H1 (cell line): ENCODE results near the gene EGF. TPM values are rescaled to one million over a fixed set of nuclear protein-coding genes. Genes with fewer than 3 reads are reported as not detected.

Source experiments
- BACH1 ChIP-seq: IDR thresholded peaks from 2 replicates; pipeline ENCODE4 v1.6.1; 2012; ENCODE audit warnings: low read length, improper control_type of control experiment
- CBX8 ChIP-seq: fragments of 300-800, 300-1000 bp; sonication (generic); IDR thresholded peaks from 2 replicates; pipeline ENCODE4 v1.7.1; 2016; ENCODE audit warnings: low read depth, low read length, borderline replicate concordance
- CTBP2 ChIP-seq: IDR thresholded peaks from 2 replicates; pipeline ENCODE4 v1.7.0; 2011; ENCODE audit warnings: borderline replicate concordance, mild to moderate bottlenecking, moderate library complexity, mixed read lengths, low read length; ENCODE audit not compliant: insufficient read depth, insufficient read length
- GABPA ChIP-seq: IDR thresholded peaks from 2 replicates; pipeline ENCODE4 v1.6.1; 2011; ENCODE audit warnings: mild to moderate bottlenecking, low read length, moderate library complexity, borderline replicate concordance; ENCODE audit not compliant: insufficient read depth
- GTF2F1 ChIP-seq: IDR thresholded peaks from 2 replicates; pipeline ENCODE4 v1.6.1; 2012; ENCODE audit warnings: low read depth, low read length, improper control_type of control experiment, borderline replicate concordance
- POU5F1 ChIP-seq: IDR thresholded peaks from 2 replicates; pipeline ENCODE4 v1.6.1; 2011; ENCODE audit warnings: low read depth, mild to moderate bottlenecking, low read length, moderate library complexity
- RXRA ChIP-seq: IDR thresholded peaks from 2 replicates; pipeline ENCODE4 v1.6.1; 2011; ENCODE audit warnings: low read depth, mild to moderate bottlenecking, low read length, moderate library complexity; ENCODE audit not compliant: insufficient read depth
- polyA plus RNA-seq, 7 experiments: library from polyadenylated mRNA; depleted of rRNA in 3 of 7; stranded (reverse) in 5 of 7; unstranded in 2 of 7; fragments of >200 nt in 5 of 7; fragments of 200-250 nt in 2 of 7; gene quantifications; 1 replicate in 5 of 7; 2 replicates in 1 of 7; 4 replicates in 1 of 7; pipeline versions ENCODE4 v1.2.1 to v1.2.3, GENCODE V29; 2011 to 2013; ENCODE audit warnings: missing spikeins in 2 of 7, mixed read lengths in 2 of 7
- total RNA-seq: library from RNA; stranded (reverse); fragmentation: NEBNext Ultra II Directional; extraction: Animal tissue kit (Norgen Biotek cat#: 25700); gene quantifications from 2 replicates; pipeline ENCODE4 v1.2.1, GENCODE V29; 2021
- TF ChIP-seq, protein P1 (sequence below): fragments of 300-600 bp; sonication (generic); IDR thresholded peaks from 2 replicates; pipeline ENCODE4 v1.7.1; 2012; ENCODE audit warnings: low read length, moderate library complexity, mild to moderate bottlenecking, inconsistent platforms; ENCODE audit not compliant: insufficient replicate concordance
- TF ChIP-seq, protein P2 (sequence below), 3 experiments: IDR thresholded peaks; 1 replicate in 2 of 3; 2 replicates in 1 of 3; pipeline versions ENCODE4 v1.5.1 to v1.6.1; 2011; ENCODE audit warnings: low read length in 3 of 3, mild to moderate bottlenecking in 3 of 3, inconsistent platforms in 2 of 3, low read depth in 1 of 3, moderate library complexity in 1 of 3; ENCODE audit not compliant: insufficient read depth in 1 of 3; ENCODE audit errors: control extremely low read depth in 1 of 3

EGF gene
- total and polyA plus RNA-seq, 2 of the 8 experiments (the other 6 are each of a cell fraction or from before 2014, with no cell fraction given), result 1.5 to 2.6 TPM

DNA sequence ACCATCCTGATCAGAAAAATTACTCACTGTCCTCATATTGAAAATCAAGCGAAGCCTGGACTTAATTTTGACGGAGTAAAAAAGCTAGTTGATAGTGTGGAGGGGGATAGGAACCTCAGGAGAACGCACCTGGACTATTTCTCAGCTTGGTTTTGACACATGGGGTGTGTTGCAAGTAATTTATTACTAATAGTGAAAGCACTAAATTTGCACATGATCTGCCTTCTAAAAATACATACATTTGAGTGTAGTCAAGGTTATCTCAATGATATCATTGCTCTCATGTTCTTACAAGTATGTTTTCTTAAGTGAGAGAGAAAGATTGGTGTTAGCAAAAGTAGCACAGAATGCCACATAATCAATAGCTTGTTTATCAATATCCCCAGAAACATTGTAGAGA is 35.3 kb upstream of the EGF start (continued):
- TF ChIP-seq, protein P1, sequence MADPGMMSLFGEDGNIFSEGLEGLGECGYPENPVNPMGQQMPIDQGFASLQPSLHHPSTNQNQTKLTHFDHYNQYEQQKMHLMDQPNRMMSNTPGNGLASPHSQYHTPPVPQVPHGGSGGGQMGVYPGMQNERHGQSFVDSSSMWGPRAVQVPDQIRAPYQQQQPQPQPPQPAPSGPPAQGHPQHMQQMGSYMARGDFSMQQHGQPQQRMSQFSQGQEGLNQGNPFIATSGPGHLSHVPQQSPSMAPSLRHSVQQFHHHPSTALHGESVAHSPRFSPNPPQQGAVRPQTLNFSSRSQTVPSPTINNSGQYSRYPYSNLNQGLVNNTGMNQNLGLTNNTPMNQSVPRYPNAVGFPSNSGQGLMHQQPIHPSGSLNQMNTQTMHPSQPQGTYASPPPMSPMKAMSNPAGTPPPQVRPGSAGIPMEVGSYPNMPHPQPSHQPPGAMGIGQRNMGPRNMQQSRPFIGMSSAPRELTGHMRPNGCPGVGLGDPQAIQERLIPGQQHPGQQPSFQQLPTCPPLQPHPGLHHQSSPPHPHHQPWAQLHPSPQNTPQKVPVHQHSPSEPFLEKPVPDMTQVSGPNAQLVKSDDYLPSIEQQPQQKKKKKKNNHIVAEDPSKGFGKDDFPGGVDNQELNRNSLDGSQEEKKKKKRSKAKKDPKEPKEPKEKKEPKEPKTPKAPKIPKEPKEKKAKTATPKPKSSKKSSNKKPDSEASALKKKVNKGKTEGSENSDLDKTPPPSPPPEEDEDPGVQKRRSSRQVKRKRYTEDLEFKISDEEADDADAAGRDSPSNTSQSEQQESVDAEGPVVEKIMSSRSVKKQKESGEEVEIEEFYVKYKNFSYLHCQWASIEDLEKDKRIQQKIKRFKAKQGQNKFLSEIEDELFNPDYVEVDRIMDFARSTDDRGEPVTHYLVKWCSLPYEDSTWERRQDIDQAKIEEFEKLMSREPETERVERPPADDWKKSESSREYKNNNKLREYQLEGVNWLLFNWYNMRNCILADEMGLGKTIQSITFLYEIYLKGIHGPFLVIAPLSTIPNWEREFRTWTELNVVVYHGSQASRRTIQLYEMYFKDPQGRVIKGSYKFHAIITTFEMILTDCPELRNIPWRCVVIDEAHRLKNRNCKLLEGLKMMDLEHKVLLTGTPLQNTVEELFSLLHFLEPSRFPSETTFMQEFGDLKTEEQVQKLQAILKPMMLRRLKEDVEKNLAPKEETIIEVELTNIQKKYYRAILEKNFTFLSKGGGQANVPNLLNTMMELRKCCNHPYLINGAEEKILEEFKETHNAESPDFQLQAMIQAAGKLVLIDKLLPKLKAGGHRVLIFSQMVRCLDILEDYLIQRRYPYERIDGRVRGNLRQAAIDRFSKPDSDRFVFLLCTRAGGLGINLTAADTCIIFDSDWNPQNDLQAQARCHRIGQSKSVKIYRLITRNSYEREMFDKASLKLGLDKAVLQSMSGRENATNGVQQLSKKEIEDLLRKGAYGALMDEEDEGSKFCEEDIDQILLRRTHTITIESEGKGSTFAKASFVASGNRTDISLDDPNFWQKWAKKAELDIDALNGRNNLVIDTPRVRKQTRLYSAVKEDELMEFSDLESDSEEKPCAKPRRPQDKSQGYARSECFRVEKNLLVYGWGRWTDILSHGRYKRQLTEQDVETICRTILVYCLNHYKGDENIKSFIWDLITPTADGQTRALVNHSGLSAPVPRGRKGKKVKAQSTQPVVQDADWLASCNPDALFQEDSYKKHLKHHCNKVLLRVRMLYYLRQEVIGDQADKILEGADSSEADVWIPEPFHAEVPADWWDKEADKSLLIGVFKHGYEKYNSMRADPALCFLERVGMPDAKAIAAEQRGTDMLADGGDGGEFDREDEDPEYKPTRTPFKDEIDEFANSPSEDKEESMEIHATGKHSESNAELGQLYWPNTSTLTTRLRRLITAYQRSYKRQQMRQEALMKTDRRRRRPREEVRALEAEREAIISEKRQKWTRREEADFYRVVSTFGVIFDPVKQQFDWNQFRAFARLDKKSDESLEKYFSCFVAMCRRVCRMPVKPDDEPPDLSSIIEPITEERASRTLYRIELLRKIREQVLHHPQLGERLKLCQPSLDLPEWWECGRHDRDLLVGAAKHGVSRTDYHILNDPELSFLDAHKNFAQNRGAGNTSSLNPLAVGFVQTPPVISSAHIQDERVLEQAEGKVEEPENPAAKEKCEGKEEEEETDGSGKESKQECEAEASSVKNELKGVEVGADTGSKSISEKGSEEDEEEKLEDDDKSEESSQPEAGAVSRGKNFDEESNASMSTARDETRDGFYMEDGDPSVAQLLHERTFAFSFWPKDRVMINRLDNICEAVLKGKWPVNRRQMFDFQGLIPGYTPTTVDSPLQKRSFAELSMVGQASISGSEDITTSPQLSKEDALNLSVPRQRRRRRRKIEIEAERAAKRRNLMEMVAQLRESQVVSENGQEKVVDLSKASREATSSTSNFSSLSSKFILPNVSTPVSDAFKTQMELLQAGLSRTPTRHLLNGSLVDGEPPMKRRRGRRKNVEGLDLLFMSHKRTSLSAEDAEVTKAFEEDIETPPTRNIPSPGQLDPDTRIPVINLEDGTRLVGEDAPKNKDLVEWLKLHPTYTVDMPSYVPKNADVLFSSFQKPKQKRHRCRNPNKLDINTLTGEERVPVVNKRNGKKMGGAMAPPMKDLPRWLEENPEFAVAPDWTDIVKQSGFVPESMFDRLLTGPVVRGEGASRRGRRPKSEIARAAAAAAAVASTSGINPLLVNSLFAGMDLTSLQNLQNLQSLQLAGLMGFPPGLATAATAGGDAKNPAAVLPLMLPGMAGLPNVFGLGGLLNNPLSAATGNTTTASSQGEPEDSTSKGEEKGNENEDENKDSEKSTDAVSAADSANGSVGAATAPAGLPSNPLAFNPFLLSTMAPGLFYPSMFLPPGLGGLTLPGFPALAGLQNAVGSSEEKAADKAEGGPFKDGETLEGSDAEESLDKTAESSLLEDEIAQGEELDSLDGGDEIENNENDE, result no peak
- TF ChIP-seq POU5F1 (no peak), BACH1 (no peak), GABPA (no peak), RXRA (no peak), CBX8 (no peak), CTBP2 (no peak), GTF2F1 (no peak)
- TF ChIP-seq, protein P2, sequence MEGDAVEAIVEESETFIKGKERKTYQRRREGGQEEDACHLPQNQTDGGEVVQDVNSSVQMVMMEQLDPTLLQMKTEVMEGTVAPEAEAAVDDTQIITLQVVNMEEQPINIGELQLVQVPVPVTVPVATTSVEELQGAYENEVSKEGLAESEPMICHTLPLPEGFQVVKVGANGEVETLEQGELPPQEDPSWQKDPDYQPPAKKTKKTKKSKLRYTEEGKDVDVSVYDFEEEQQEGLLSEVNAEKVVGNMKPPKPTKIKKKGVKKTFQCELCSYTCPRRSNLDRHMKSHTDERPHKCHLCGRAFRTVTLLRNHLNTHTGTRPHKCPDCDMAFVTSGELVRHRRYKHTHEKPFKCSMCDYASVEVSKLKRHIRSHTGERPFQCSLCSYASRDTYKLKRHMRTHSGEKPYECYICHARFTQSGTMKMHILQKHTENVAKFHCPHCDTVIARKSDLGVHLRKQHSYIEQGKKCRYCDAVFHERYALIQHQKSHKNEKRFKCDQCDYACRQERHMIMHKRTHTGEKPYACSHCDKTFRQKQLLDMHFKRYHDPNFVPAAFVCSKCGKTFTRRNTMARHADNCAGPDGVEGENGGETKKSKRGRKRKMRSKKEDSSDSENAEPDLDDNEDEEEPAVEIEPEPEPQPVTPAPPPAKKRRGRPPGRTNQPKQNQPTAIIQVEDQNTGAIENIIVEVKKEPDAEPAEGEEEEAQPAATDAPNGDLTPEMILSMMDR (IDR thresholded peaks at IDR 0.05; ENCODE audit: control extremely low read depth in 1 of 3, insufficient read depth in 1 of 3, low read depth in 1 of 3, low read length in 3 of 3), result no peak
